H1 (cell line): ENCODE results near the gene NT5C3B. TPM values are rescaled to one million over a fixed set of nuclear protein-coding genes. Genes with fewer than 3 reads are reported as not detected.
A peak's percentile ranks its signal among the peaks of the same experiment; 100 is the strongest.

Experiments used
- CTCF ChIA-PET: fragments of 300-600 bp; sonication (Branson Sonifier 250); formaldehyde crosslinking; loops from one replicate; lab custom pipeline; 2021; ENCODE audit not compliant: partially characterized antibody; lab: Charles Lee
- POLR2A ChIA-PET: fragments of 300-600 bp; sonication (Branson Sonifier 250); formaldehyde crosslinking; loops from one replicate; lab custom pipeline; 2021; ENCODE audit warnings: inconsistent platforms; ENCODE audit not compliant: partially characterized antibody; lab: Charles Lee
- DNase-seq, 2 experiments: peaks; one replicate each; pipeline versions ENCODE4 v3.0.0 to v3.0.0-alpha.2; 2010 to 2022; ENCODE audit warnings: low spot score in 2 of 2, low read depth in 1 of 2, mixed read lengths in 1 of 2
- FAIRE-seq: peaks from 2 replicates; lab custom pipeline; 2011; peaks lifted over from hg19 to GRCh38; lab: Jason Lieb, UNC
- H2AFZ ChIP-seq: 2 replicates; pipeline ENCODE4 v1.8.1; 2012; ENCODE audit warnings: low read length, inconsistent platforms
- H2AK5ac ChIP-seq: 2 replicates; pipeline ENCODE4 v1.6.1; 2013; ENCODE audit warnings: low read depth, low read length
- H2BK120ac ChIP-seq: replicated peaks from 2 replicates; pipeline ENCODE3; 2013; ENCODE audit warnings: low read depth, low read length, inconsistent platforms
- H2BK12ac ChIP-seq: 2 replicates; pipeline ENCODE4 v1.6.1; 2013; ENCODE audit warnings: low read depth, low read length
- H2BK15ac ChIP-seq: 2 replicates; pipeline ENCODE4 v1.6.1; 2013; ENCODE audit warnings: low read length
- H2BK20ac ChIP-seq: 2 replicates; pipeline ENCODE4 v1.6.1; 2013; ENCODE audit warnings: low read length
- H2BK5ac ChIP-seq: 2 replicates; pipeline ENCODE4 v1.6.1; 2013; ENCODE audit warnings: low read depth, low read length
- H3K14ac ChIP-seq: 2 replicates; pipeline ENCODE4 v1.6.1; 2013; ENCODE audit warnings: inconsistent platforms; ENCODE audit not compliant: insufficient read length
- H3K18ac ChIP-seq: 2 replicates; pipeline ENCODE4 v1.6.1; 2013; ENCODE audit warnings: low read length; ENCODE audit errors: extremely low read depth
- H3K23ac ChIP-seq: 2 replicates; pipeline ENCODE4 v1.6.1; 2013; ENCODE audit warnings: inconsistent platforms; ENCODE audit not compliant: insufficient read length
- H3K23me2 ChIP-seq: 2 replicates; pipeline ENCODE4 v1.6.1; 2013; ENCODE audit warnings: low read depth, low read length
- H3K27ac ChIP-seq: 2 replicates; pipeline ENCODE4 v1.6.1; 2011; ENCODE audit warnings: low read depth, low read length, inconsistent platforms
- H3K27me3 ChIP-seq, 4 experiments: replicated peaks in 1 of 4; 1 replicate in 1 of 4; 2 replicates in 3 of 4; pipeline versions ENCODE4 v1.6.1 to v1.8.1; 2011 to 2013; ENCODE audit warnings: low read length in 3 of 4, mild to moderate bottlenecking in 3 of 4, inconsistent platforms in 2 of 4, mixed read lengths in 2 of 4, moderate library complexity in 1 of 4; ENCODE audit not compliant: control insufficient read depth in 3 of 4, insufficient read depth in 3 of 4; ENCODE audit errors: extremely low read depth in 1 of 4
- H3K36me3 ChIP-seq, 4 experiments: 2 replicates each; pipeline versions ENCODE4 v1.6.1 to v1.8.1; 2011 to 2013; ENCODE audit warnings: mild to moderate bottlenecking in 4 of 4, low read length in 3 of 4, moderate library complexity in 2 of 4, control low read depth in 1 of 4, inconsistent platforms in 1 of 4; ENCODE audit not compliant: insufficient read depth in 4 of 4, control insufficient read depth in 2 of 4
- H3K4ac ChIP-seq: replicated peaks from 2 replicates; pipeline ENCODE3; 2013; ENCODE audit warnings: low read length, low read depth, mixed read lengths, inconsistent platforms; ENCODE audit not compliant: insufficient read length
- H3K4me1 ChIP-seq, 4 experiments: replicated peaks in 1 of 4; 1 replicate in 1 of 4; 2 replicates in 3 of 4; pipeline versions ENCODE4 v1.6.1 to v1.8.1; 2011 to 2013; ENCODE audit warnings: low read length in 3 of 4, inconsistent platforms in 2 of 4, mixed read lengths in 1 of 4; ENCODE audit not compliant: insufficient read depth in 4 of 4, control insufficient read depth in 3 of 4
- H3K4me2 ChIP-seq, 2 experiments: 2 replicates each; pipeline versions ENCODE4 v1.6.1 to v1.8.1; 2011 to 2013; ENCODE audit warnings: low read depth in 2 of 2, low read length in 2 of 2, control low read depth in 1 of 2, inconsistent platforms in 1 of 2, mild to moderate bottlenecking in 1 of 2; ENCODE audit not compliant: insufficient read depth in 1 of 2
- H3K4me3 ChIP-seq, 4 experiments: fragments of 200-600, 300-600 bp in 1 of 4; sonication (generic), shearing (Covaris generic), sonication (Bioruptor Twin) in 1 of 4; 2 replicates each; pipeline versions ENCODE4 v1.5.1 to v1.8.1; 2011 to 2016; ENCODE audit warnings: low read length in 4 of 4, low read depth in 3 of 4, control low read depth in 2 of 4, inconsistent platforms in 2 of 4, mild to moderate bottlenecking in 2 of 4, mixed read lengths in 1 of 4, moderate library complexity in 1 of 4; ENCODE audit not compliant: insufficient read depth in 2 of 4; ENCODE audit errors: extremely low read depth in 1 of 4
- H3K56ac ChIP-seq: replicated peaks from 2 replicates; pipeline ENCODE3; 2013; ENCODE audit warnings: low read depth, mild to moderate bottlenecking, mixed read lengths, low read length, inconsistent platforms; ENCODE audit not compliant: insufficient read length
- H3K79me1 ChIP-seq: 2 replicates; pipeline ENCODE4 v1.6.1; 2013; ENCODE audit warnings: low read depth, low read length, control low read depth
- H3K79me2 ChIP-seq, 2 experiments: 2 replicates each; pipeline versions ENCODE4 v1.6.1 to v1.8.1; 2012 to 2013; ENCODE audit warnings: low read length in 2 of 2, mild to moderate bottlenecking in 2 of 2, inconsistent platforms in 1 of 2; ENCODE audit not compliant: insufficient read depth in 2 of 2, control insufficient read depth in 1 of 2
- H3K9ac ChIP-seq, 4 experiments: replicated peaks in 1 of 4; 1 replicate in 1 of 4; 2 replicates in 3 of 4; pipeline versions ENCODE4 v1.6.1 to v1.8.1; 2011 to 2013; ENCODE audit warnings: low read depth in 3 of 4, low read length in 3 of 4, control low read depth in 2 of 4, mild to moderate bottlenecking in 2 of 4, moderate library complexity in 2 of 4, inconsistent platforms in 1 of 4; ENCODE audit errors: extremely low read depth in 1 of 4
- H3K9me3 ChIP-seq, 2 experiments: 2 replicates each; pipeline versions ENCODE4 v1.6.1 to v1.8.1; 2012 to 2013; ENCODE audit warnings: mild to moderate bottlenecking in 2 of 2, moderate library complexity in 2 of 2, control low read depth in 1 of 2, inconsistent platforms in 1 of 2, low read depth in 1 of 2, low read length in 1 of 2, mixed read lengths in 1 of 2; ENCODE audit not compliant: insufficient read depth in 2 of 2
- H4K20me1 ChIP-seq, 2 experiments: replicated peaks in 1 of 2; 2 replicates each; pipeline versions ENCODE3 to v1.8.1; 2011 to 2013; ENCODE audit warnings: inconsistent platforms in 2 of 2, low read length in 2 of 2, mild to moderate bottlenecking in 1 of 2; ENCODE audit not compliant: insufficient read depth in 2 of 2, control insufficient read depth in 1 of 2
- H4K5ac ChIP-seq: 2 replicates; pipeline ENCODE4 v1.6.1; 2013; ENCODE audit warnings: low read length, low read depth, mixed read lengths, inconsistent platforms; ENCODE audit not compliant: insufficient read length
- H4K8ac ChIP-seq: 2 replicates; pipeline ENCODE4 v1.8.0; 2013; ENCODE audit warnings: mild to moderate bottlenecking, moderate library complexity, low read length, inconsistent platforms; ENCODE audit not compliant: insufficient read depth; ENCODE audit errors: extremely low read depth
- H4K91ac ChIP-seq: replicated peaks from 2 replicates; pipeline ENCODE3; 2013; ENCODE audit warnings: low read length, mixed read lengths, inconsistent platforms; ENCODE audit not compliant: insufficient read length
- CBX5 ChIP-seq: fragments of 300-800, 300-1000 bp; sonication (generic); IDR thresholded peaks from 2 replicates; pipeline ENCODE4 v1.7.1; 2016; ENCODE audit warnings: antibody characterized with exemption, low read length, low read depth
- GABPA ChIP-seq: IDR thresholded peaks from 2 replicates; pipeline ENCODE4 v1.6.1; 2011; ENCODE audit warnings: mild to moderate bottlenecking, low read length, moderate library complexity, borderline replicate concordance; ENCODE audit not compliant: insufficient read depth
- JUND ChIP-seq: IDR thresholded peaks from 2 replicates; pipeline ENCODE4 v1.6.1; 2011; ENCODE audit warnings: mild to moderate bottlenecking, improper control_type of control experiment, low read length
- SIN3A ChIP-seq, 2 experiments: IDR thresholded peaks in 1 of 2; conservative IDR thresholded peaks in 1 of 2; 2 replicates each; pipeline ENCODE4 v1.6.1; 2011 to 2012; ENCODE audit warnings: low read length in 2 of 2, improper control_type of control experiment in 1 of 2, low read depth in 1 of 2, mild to moderate bottlenecking in 1 of 2
- SP4 ChIP-seq: IDR thresholded peaks from 2 replicates; pipeline ENCODE4 v1.6.1; 2012; ENCODE audit warnings: low read length, inconsistent platforms
- TCF12 ChIP-seq: IDR thresholded peaks from 2 replicates; pipeline ENCODE4 v1.6.1; 2011; ENCODE audit warnings: low read depth, mild to moderate bottlenecking, low read length
- WGBS, 2 experiments: shearing (Covaris generic) in 1 of 2; methylation state at CpG; one replicate each; pipeline versions ENCODE4 v1.1.6 to v1.1.7; 2013 to 2015; ENCODE audit warnings: low lambda C conversion rate in 2 of 2, mixed read lengths in 2 of 2, inconsistent platforms in 1 of 2, low coverage in 1 of 2, missing lambda C conversion rate in 1 of 2; ENCODE audit not compliant: insufficient replicate concordance in 2 of 2, insufficient coverage in 1 of 2, insufficient read length in 1 of 2; ENCODE audit errors: extremely low coverage in 1 of 2, missing lambda C conversion rate in 1 of 2; 5-methylcytosine and 5-hydroxymethylcytosine counted together
- polyA plus RNA-seq, 7 experiments: library from polyadenylated mRNA; depleted of rRNA in 3 of 7; stranded (reverse) in 5 of 7; unstranded in 2 of 7; fragments of >200 nt in 5 of 7; fragments of 200-250 nt in 2 of 7; gene quantifications; 1 replicate in 5 of 7; 2 replicates in 1 of 7; 4 replicates in 1 of 7; pipeline versions ENCODE4 v1.2.1 to v1.2.3, GENCODE V29; 2011 to 2013; ENCODE audit warnings: missing spikeins in 2 of 7, mixed read lengths in 2 of 7
- total RNA-seq: library from RNA; stranded (reverse); fragmentation: NEBNext Ultra II Directional; extraction: Animal tissue kit (Norgen Biotek cat#: 25700); gene quantifications from 2 replicates; pipeline ENCODE4 v1.2.1, GENCODE V29; 2021

Gene NT5C3B
- total and polyA plus RNA-seq, 2 of the 8 experiments (the other 6 are each of a cell fraction or from before 2014, with no cell fraction given), result 68.7 to 94.5 TPM

DNA sequence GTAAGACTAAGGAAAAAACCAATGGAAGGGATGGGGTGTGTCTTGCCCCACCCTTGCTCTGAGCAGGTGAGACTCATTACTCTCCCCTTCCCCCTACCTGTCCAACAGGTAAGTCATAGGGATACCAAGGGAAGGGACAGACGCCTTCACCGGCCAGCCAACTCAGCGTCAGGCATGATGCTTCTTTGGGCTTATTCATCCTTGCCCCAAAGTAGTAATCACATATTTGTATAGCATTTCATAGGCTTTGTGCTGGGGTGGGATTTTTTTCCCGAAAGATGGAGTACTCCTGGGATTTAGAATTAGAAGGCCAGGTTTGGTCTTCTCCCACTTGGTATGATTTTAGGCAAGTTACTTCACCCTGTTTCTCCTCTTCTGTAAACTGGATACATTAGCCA is 49.0 kb downstream of the NT5C3B start:
- H3K27me3 ChIP-seq, result peaks cover 0 to 2% (median 0%) of the 10 kb centered on the region in 4 experiments; a peak in 2 of 7 replicates
- no peak overlapping the region for H2BK12ac ChIP-seq
- no peaks in the 10 kb centered on the region for H3K36me3 ChIP-seq
- H3K9ac ChIP-seq, result peak overlapping the region in 1 of 4 experiments; percentile 46; a peak in 1 of 7 replicates
- H3K4me2 ChIP-seq, result peak overlapping the region; percentile 27 to 64
- H4K20me1 ChIP-seq, result peaks cover 0 to 4% of the 10 kb centered on the region in 2 experiments
- H3K23me2 ChIP-seq, result peaks cover 16% of the 10 kb centered on the region
- no peak overlapping the region for H2BK20ac ChIP-seq
- H3K56ac ChIP-seq, result no peak overlapping the region
- H4K91ac ChIP-seq, result no peak overlapping the region
- H2BK120ac ChIP-seq, result no peak overlapping the region
- FAIRE-seq (peak; percentile 99), DNase-seq (no peak)
- no peak overlapping the region for H2AK5ac ChIP-seq
- H3K4me3 ChIP-seq, result peak overlapping the region in 2 of 4 experiments; percentile 23 to 34; a peak in 4 of 8 replicates
- no peak overlapping the region for H4K8ac ChIP-seq
- no peak overlapping the region for H3K14ac ChIP-seq
- H3K27ac ChIP-seq, result no peak overlapping the region
- no peak overlapping the region for H2BK5ac ChIP-seq
- POLR2A ChIA-PET, result interaction anchor here (1.0 to 9.3 kb wide), 22 partner anchors 8 to 229 kb away, joined by 3 to 84 read pairs (median 10); partner anchors contain the start of genes ACLY, EIF1, FKBP10 and HAP1
- no peak overlapping the region for H3K23ac ChIP-seq
- H3K79me1 ChIP-seq, result peaks cover 7% of the 10 kb centered on the region
- WGBS, 2 experiments, result 27% methylated on average over 4 of the region's 4 CpGs; no CpG with 5 or more reads in 1 of the 2 experiments
- peaks cover 0 to 22% of the 10 kb centered on the region in 2 experiments; a peak in 2 of 4 replicates for H3K79me2 ChIP-seq
- no peak overlapping the region for H4K5ac ChIP-seq
- no peak overlapping the region for H3K18ac ChIP-seq
- H3K4me1 ChIP-seq, result peaks cover 2 to 19% (median 11%) of the 10 kb centered on the region in 4 experiments
- no peak overlapping the region for H2AFZ ChIP-seq
- no peak overlapping the region for H2BK15ac ChIP-seq
- TF ChIP-seq SIN3A (conservative IDR thresholded peaks at IDR 0.05 in 1 of 2, IDR thresholded peaks at IDR 0.05 in 1 of 2; ENCODE audit: low read depth in 1 of 2, low read length in 2 of 2) (peak; percentile 53 to 66; a peak in 1 of 4 replicates), SP4 (peak; percentile 3; the same call in 1 of the 2 replicates), GABPA (no peak), JUND (no peak), CBX5 (no peak), TCF12 (peak; percentile 79; the same call in 1 of the 2 replicates)
- H3K4ac ChIP-seq, result no peak overlapping the region
- CTCF ChIA-PET, result interaction anchor here (0.6 to 7.0 kb wide), 33 partner anchors 10 to 1593 kb away, joined by 3 to 149 read pairs (median 5); partner anchors contain the start of genes EIF1, FKBP10 and P3H4
- H3K9me3 ChIP-seq, result no peaks in the 10 kb centered on the region
